Neural cell (in vitro differentiated cells): ENCODE results near the gene BEND7. TPM values are rescaled to one million over a fixed set of nuclear protein-coding genes. Genes with fewer than 3 reads are reported as not detected.

Experiments
- H2AFZ ChIP-seq: fragments of 200-600, 300-800 bp; sonication (generic), shearing (Covaris generic); 2 replicates; pipeline ENCODE4 v1.6.0; 2014; ENCODE audit warnings: low read depth, mild to moderate bottlenecking, antibody characterized with exemption, low read length, moderate library complexity
- H3F3A ChIP-seq: fragments of 200-600 bp; shearing (Covaris generic); 2 replicates; pipeline ENCODE4 v1.6.1; 2016; ENCODE audit warnings: mild to moderate bottlenecking, moderate library complexity, mixed read lengths, antibody characterized with exemption, low read length; ENCODE audit not compliant: insufficient read depth, poor library complexity, severe bottlenecking
- H3K27ac ChIP-seq: fragments of 200-600, 300-800 bp; sonication (generic), shearing (Covaris generic); 2 replicates; pipeline ENCODE4 v1.5.1; 2014; ENCODE audit warnings: mild to moderate bottlenecking, low read length, moderate library complexity
- H3K27me3 ChIP-seq: fragments of 300-800, 200-600 bp; sonication (generic), shearing (Covaris generic); 2 replicates; pipeline ENCODE4 v1.6.0; 2014; ENCODE audit warnings: mild to moderate bottlenecking, low read depth, low read length, moderate library complexity; ENCODE audit not compliant: insufficient read depth
- H3K36me3 ChIP-seq: fragments of 300-800, 200-600 bp; sonication (generic), shearing (Covaris generic); 2 replicates; pipeline ENCODE4 v1.5.1; 2014; ENCODE audit warnings: mild to moderate bottlenecking, antibody characterized with exemption, low read length, moderate library complexity; ENCODE audit not compliant: insufficient read depth
- H3K4me2 ChIP-seq: fragments of 300-800, 200-600 bp; sonication (generic), shearing (Covaris generic); 2 replicates; pipeline ENCODE4 v1.6.0; 2014; ENCODE audit warnings: mild to moderate bottlenecking, low read length
- H3K4me3 ChIP-seq: fragments of 300-800, 200-600 bp; sonication (generic), shearing (Covaris generic); 2 replicates; pipeline ENCODE4 v1.5.1; 2014; ENCODE audit warnings: mild to moderate bottlenecking, low read length, moderate library complexity
- H3K79me2 ChIP-seq: fragments of 200-600 bp; shearing (Covaris generic); replicated peaks from 2 replicates; pipeline ENCODE4 v1.6.0; 2014; ENCODE audit warnings: mild to moderate bottlenecking, low read length, moderate library complexity; ENCODE audit not compliant: insufficient read depth
- H3K9ac ChIP-seq: fragments of 300-800, 200-600 bp; sonication (generic), shearing (Covaris generic); 2 replicates; pipeline ENCODE4 v1.6.1; 2016; ENCODE audit warnings: mild to moderate bottlenecking, low read length, mixed read lengths
- H3K9me2 ChIP-seq: fragments of 200-600 bp; shearing (Covaris generic); 2 replicates; pipeline ENCODE4 v1.6.1; 2016; ENCODE audit warnings: mild to moderate bottlenecking, low read length, mixed read lengths; ENCODE audit not compliant: insufficient read depth
- H3K9me3 ChIP-seq: fragments of 200-600, 300-800 bp; sonication (generic), shearing (Covaris generic); 2 replicates; pipeline ENCODE4 v1.6.1; 2016; ENCODE audit warnings: mild to moderate bottlenecking, mixed run types, low read length, moderate library complexity, mixed read lengths
- H4K20me1 ChIP-seq: fragments of 200-600 bp; shearing (Covaris generic); 2 replicates; pipeline ENCODE4 v1.6.1; 2016; ENCODE audit warnings: mild to moderate bottlenecking, mixed run types; ENCODE audit not compliant: insufficient read depth
- EP300 ChIP-seq: fragments of 450-650 bp; conservative IDR thresholded peaks from 2 replicates; pipeline ENCODE4 v1.6.1; 2014; ENCODE audit warnings: antibody characterized with exemption, mild to moderate bottlenecking, moderate library complexity; ENCODE audit not compliant: poor library complexity, severe bottlenecking
- EZH2 ChIP-seq: fragments of 200-600, 300-800 bp; shearing (Covaris generic), sonication (generic); IDR thresholded peaks from 2 replicates; pipeline ENCODE4 v1.6.1; 2014; ENCODE audit warnings: antibody characterized with exemption, low read length, borderline replicate concordance, mild to moderate bottlenecking; ENCODE audit not compliant: insufficient read depth, poor library complexity, severe bottlenecking
- MXI1 ChIP-seq: fragments of 450-650 bp; conservative IDR thresholded peaks from 2 replicates; pipeline ENCODE4 v1.6.1; 2014; ENCODE audit warnings: antibody characterized with exemption, mild to moderate bottlenecking; ENCODE audit not compliant: poor library complexity, severe bottlenecking
- POLR2AphosphoS5 ChIP-seq: IDR thresholded peaks from 2 replicates; pipeline ENCODE4 v1.6.1; 2012
- RAD21 ChIP-seq: fragments of 450-650 bp; conservative IDR thresholded peaks from 2 replicates; pipeline ENCODE4 v1.6.1; 2014; ENCODE audit warnings: antibody characterized with exemption, mild to moderate bottlenecking, moderate library complexity
- SMC3 ChIP-seq: fragments of 450-650 bp; conservative IDR thresholded peaks from 2 replicates; pipeline ENCODE4 v1.6.1; 2014; ENCODE audit warnings: antibody characterized with exemption, mild to moderate bottlenecking, moderate library complexity; ENCODE audit not compliant: poor library complexity
- TAF1 ChIP-seq: IDR thresholded peaks from 2 replicates; pipeline ENCODE4 v1.6.1; 2012; ENCODE audit warnings: low read depth
- polyA plus RNA-seq: library from polyadenylated mRNA; depleted of rRNA; stranded (reverse); fragments of >200 nt; gene quantifications from 2 replicates; pipeline ENCODE4 v1.2.3, GENCODE V29; 2014
- small RNA-seq, 3 experiments: library from RNA; depleted of rRNA; stranded (forward); fragments of <200 nt; gene quantifications; one replicate each; pipeline ENCODE3, GENCODE V24; 2012
- TF ChIP-seq, protein P1 (sequence below): IDR thresholded peaks from 2 replicates; pipeline ENCODE4 v1.6.1; 2012; ENCODE audit warnings: borderline replicate concordance
- TF ChIP-seq, protein P2 (sequence below): fragments of 450-650 bp; IDR thresholded peaks from 2 replicates; pipeline ENCODE4 v1.5.1; 2014; ENCODE audit warnings: antibody characterized with exemption, mild to moderate bottlenecking, moderate library complexity; ENCODE audit not compliant: poor library complexity, severe bottlenecking

BEND7 gene
- polyA plus RNA-seq, 1 donor from 2014 or later, result 5.1 TPM

DNA sequence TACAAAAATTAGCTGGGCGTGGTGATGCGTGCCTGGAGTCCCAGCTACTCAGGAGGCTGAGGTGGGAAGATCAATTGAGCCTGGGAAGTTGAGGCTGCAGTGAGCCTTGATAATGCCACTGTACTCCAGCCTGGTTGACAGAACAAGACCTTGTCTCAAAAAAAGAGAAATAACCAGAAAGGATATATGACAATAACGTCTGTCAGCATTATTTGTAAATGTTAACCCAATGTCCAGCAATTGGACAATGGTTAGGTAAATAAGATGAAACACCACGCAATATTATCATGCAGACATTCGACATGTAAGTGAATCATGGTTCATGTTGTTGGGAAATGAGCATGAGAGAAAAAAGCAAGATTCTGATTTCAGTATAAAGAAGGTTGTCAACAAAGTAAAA lies 136.1 kb downstream of the BEND7 start:
- Histone ChIP-seq H4K20me1 (no peaks in the 10 kb centered on the region), H3K9me2 (no peaks in the 10 kb centered on the region), H2AFZ (no peak overlapping the region), H3F3A (no peaks in the 10 kb centered on the region), H3K79me2 (no peaks in the 10 kb centered on the region), H3K36me3 (no peaks in the 10 kb centered on the region), H3K27me3 (no peaks in the 10 kb centered on the region), H3K4me2 (no peak overlapping the region), H3K27ac (no peak overlapping the region), H3K9ac (no peak overlapping the region), H3K4me3 (no peak overlapping the region), H3K9me3 (no peaks in the 10 kb centered on the region)
- TF ChIP-seq EP300 (no peak), RAD21 (no peak), POLR2AphosphoS5 (no peak), MXI1 (no peak), SMC3 (no peak), EZH2 (no peak), TAF1 (no peak)
- TF ChIP-seq, protein P1, sequence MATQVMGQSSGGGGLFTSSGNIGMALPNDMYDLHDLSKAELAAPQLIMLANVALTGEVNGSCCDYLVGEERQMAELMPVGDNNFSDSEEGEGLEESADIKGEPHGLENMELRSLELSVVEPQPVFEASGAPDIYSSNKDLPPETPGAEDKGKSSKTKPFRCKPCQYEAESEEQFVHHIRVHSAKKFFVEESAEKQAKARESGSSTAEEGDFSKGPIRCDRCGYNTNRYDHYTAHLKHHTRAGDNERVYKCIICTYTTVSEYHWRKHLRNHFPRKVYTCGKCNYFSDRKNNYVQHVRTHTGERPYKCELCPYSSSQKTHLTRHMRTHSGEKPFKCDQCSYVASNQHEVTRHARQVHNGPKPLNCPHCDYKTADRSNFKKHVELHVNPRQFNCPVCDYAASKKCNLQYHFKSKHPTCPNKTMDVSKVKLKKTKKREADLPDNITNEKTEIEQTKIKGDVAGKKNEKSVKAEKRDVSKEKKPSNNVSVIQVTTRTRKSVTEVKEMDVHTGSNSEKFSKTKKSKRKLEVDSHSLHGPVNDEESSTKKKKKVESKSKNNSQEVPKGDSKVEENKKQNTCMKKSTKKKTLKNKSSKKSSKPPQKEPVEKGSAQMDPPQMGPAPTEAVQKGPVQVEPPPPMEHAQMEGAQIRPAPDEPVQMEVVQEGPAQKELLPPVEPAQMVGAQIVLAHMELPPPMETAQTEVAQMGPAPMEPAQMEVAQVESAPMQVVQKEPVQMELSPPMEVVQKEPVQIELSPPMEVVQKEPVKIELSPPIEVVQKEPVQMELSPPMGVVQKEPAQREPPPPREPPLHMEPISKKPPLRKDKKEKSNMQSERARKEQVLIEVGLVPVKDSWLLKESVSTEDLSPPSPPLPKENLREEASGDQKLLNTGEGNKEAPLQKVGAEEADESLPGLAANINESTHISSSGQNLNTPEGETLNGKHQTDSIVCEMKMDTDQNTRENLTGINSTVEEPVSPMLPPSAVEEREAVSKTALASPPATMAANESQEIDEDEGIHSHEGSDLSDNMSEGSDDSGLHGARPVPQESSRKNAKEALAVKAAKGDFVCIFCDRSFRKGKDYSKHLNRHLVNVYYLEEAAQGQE, result no peak
- TF ChIP-seq, protein P2, sequence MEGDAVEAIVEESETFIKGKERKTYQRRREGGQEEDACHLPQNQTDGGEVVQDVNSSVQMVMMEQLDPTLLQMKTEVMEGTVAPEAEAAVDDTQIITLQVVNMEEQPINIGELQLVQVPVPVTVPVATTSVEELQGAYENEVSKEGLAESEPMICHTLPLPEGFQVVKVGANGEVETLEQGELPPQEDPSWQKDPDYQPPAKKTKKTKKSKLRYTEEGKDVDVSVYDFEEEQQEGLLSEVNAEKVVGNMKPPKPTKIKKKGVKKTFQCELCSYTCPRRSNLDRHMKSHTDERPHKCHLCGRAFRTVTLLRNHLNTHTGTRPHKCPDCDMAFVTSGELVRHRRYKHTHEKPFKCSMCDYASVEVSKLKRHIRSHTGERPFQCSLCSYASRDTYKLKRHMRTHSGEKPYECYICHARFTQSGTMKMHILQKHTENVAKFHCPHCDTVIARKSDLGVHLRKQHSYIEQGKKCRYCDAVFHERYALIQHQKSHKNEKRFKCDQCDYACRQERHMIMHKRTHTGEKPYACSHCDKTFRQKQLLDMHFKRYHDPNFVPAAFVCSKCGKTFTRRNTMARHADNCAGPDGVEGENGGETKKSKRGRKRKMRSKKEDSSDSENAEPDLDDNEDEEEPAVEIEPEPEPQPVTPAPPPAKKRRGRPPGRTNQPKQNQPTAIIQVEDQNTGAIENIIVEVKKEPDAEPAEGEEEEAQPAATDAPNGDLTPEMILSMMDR, result no peak

Small RNA genes lying within 50 kb of the gene (small RNA-seq; reads per million reads assigned to genes)
- 0 to 1.2 (median 0) reads per million in 3 experiments for gene RF00019

Other genes with a start within 250 kb of the BEND7 start
- gene PHYH, start 228.9 kb downstream of the BEND7 start, polyA plus RNA-seq, result 7.7 and 9.1 TPM in 2 replicates
- 61.0 and 76.3 TPM in 2 replicates for gene SEPHS1, start 180.7 kb downstream of the BEND7 start, polyA plus RNA-seq
- 43.9 and 56.7 TPM in 2 replicates for gene PRPF18, start 58.0 kb upstream of the BEND7 start, polyA plus RNA-seq